SW480 (cell line): ENCODE data around the gene NDUFC1.
"Not testable (repeated sequence)": the region's sequence is repeated elsewhere in the genome, so short reads cannot be mapped to it uniquely, and the experiment has no call there.

Experiments used
- DNase-seq: peaks from one replicate; pipeline ENCODE4 v3.0.0-alpha.2; 2016; ENCODE audit warnings: low spot score

Gene NDUFC1

GRCh38 chr4:139297001-139297410 is 5.3 kb downstream of the NDUFC1 start:
- DNase-seq = no peak

- DNase-seq = no peak
These were observed 6.4 kb downstream of the NDUFC1 start for GRCh38 chr4:139295942-139296299.

- DNase-seq = peak; percentile 83
These were observed 6.9 kb downstream of the NDUFC1 start for GRCh38 chr4:139295206-139295941.

GRCh38 chr4:139286186-139286698 is 16.0 kb downstream of the NDUFC1 start:
- no peak for DNase-seq

GRCh38 chr4:139282721-139283075 is 19.6 kb downstream of the NDUFC1 start:
- no peak for DNase-seq

GRCh38 chr4:139282065-139282720 is 20.1 kb downstream of the NDUFC1 start:
- DNase-seq = no peak

- DNase-seq = no peak
These were observed 22.3 kb downstream of the NDUFC1 start, which contains the start of gene MGARP for GRCh38 chr4:139279760-139280620. TSS of gene MGARP (minus strand) at chr4:139280225. CDS start at chr4:139280158, 67 bp downstream.

- DNase-seq = no peak
These were observed 23.1 kb downstream of the NDUFC1 start for GRCh38 chr4:139278912-139279759.

GRCh38 chr4:139278485-139278884 is 23.8 kb downstream of the NDUFC1 start:
- no peak for DNase-seq

GRCh38 chr4:139275281-139275735 is 27.0 kb downstream of the NDUFC1 start:
- no peak for DNase-seq

- no peak for DNase-seq
These were observed 27.5 kb downstream of the NDUFC1 start for GRCh38 chr4:139274790-139275189.

GRCh38 chr4:139273835-139274234 is 28.4 kb downstream of the NDUFC1 start:
- DNase-seq = no peak

- DNase-seq = no peak
These were observed 35.0 kb downstream of the NDUFC1 start for GRCh38 chr4:139267301-139267700.

GRCh38 chr4:139266583-139267257 is 35.6 kb downstream of the NDUFC1 start:
- peak; percentile 60 for DNase-seq

GRCh38 chr4:139266208-139266582 is 36.1 kb downstream of the NDUFC1 start:
- no peak for DNase-seq

- DNase-seq = no peak
These were observed 36.6 kb downstream of the NDUFC1 start for GRCh38 chr4:139265654-139266053.

GRCh38 chr4:139256349-139256748 is 45.9 kb downstream of the NDUFC1 start:
- no peak for DNase-seq

GRCh38 chr4:139255581-139255980 is 46.7 kb downstream of the NDUFC1 start:
- DNase-seq = not testable (repeated sequence)

GRCh38 chr4:139253713-139254112 is 48.6 kb downstream of the NDUFC1 start:
- DNase-seq = no peak

GRCh38 chr4:139253046-139253445 is 49.2 kb downstream of the NDUFC1 start:
- DNase-seq = no peak

- DNase-seq = no peak
These were observed 54.5 kb downstream of the NDUFC1 start for GRCh38 chr4:139247700-139248238.
